ENCODE results near the gene METTL9. TPM values are rescaled to one million over a fixed set of nuclear protein-coding genes. Genes with fewer than 3 reads are reported as not detected.
"Not testable (repeated sequence)": the region's sequence is repeated elsewhere in the genome, so short reads cannot be mapped to it uniquely, and the experiment has no call there.

The METTL9 gene
- total RNA-seq, 2 experiments from 2014 or later: 116 to 122 TPM

DNA sequence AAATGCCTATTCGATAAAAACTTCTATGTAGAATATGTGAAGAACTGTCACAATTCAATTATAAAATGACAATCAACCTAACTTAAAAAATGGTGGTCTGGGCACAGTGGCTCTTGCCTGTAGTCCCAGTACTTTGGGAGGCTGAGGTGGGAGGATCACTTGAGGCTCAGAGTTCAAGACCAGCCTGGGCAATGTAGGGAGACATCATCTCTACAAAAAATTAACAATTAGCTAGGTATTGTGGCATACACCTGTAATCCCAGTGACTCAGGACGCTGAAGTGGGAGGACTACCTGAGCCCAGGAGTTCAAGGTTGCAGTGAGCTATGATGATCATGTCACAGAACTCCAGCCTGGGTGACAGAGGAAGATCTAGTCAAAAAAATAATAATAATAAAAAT lies 18.6 kb upstream of the METTL9 start:
- Mint-ChIP-seq H3K27me3 (no peaks in the 10 kb centered on the region), H3K27ac (no peak overlapping the region), H3K9me3 (no peaks in the 10 kb centered on the region), H3K36me3 (ENCODE audit: low read depth) (no peaks in the 10 kb centered on the region), H3K4me1 (ENCODE audit: low read depth) (peaks cover 2% of the 10 kb centered on the region), H3K4me3 (no peak overlapping the region)
- ATAC-seq (no peak), DNase-seq (no peak)
- POLR2A ChIA-PET: no interaction called here
- CTCF ChIA-PET: interaction anchor here (1.6 to 7.7 kb wide), 4 partner anchors 14 to 127 kb away, joined by 4 to 61 read pairs (median 33); no protein-coding TSS in a partner anchor
- intact Hi-C loops (cut with micrococcal nuclease): no loop called here
- TF ChIP-seq, protein P1, sequence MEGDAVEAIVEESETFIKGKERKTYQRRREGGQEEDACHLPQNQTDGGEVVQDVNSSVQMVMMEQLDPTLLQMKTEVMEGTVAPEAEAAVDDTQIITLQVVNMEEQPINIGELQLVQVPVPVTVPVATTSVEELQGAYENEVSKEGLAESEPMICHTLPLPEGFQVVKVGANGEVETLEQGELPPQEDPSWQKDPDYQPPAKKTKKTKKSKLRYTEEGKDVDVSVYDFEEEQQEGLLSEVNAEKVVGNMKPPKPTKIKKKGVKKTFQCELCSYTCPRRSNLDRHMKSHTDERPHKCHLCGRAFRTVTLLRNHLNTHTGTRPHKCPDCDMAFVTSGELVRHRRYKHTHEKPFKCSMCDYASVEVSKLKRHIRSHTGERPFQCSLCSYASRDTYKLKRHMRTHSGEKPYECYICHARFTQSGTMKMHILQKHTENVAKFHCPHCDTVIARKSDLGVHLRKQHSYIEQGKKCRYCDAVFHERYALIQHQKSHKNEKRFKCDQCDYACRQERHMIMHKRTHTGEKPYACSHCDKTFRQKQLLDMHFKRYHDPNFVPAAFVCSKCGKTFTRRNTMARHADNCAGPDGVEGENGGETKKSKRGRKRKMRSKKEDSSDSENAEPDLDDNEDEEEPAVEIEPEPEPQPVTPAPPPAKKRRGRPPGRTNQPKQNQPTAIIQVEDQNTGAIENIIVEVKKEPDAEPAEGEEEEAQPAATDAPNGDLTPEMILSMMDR (IDR thresholded peaks at IDR 0.05): no peak

DNA sequence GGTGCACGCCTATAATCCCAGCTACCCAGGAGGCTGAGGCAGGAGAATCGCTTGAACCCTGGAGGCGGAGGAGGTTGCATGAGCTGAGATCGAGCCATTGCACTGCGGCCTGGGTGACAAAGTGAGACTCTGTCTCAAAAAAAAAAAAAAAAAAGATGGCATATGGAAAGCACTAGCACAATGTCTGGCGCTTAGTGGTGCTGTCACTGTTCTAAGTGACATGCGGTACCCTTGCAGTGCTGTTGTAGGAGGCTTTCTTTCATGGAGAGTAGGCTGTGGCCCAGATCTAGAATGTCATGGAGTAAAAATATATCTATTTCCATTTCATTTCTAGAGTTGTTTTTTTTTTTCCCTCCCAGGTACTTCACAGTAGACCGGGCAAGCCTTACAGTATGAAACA lies 14.6 kb upstream of the METTL9 start:
- Mint-ChIP-seq H3K9me3 (no peaks in the 10 kb centered on the region), H3K27me3 (no peaks in the 10 kb centered on the region), H3K4me1 (ENCODE audit: low read depth) (peaks cover 2% of the 10 kb centered on the region), H3K36me3 (ENCODE audit: low read depth) (no peaks in the 10 kb centered on the region), H3K27ac (no peak overlapping the region), H3K4me3 (no peak overlapping the region)
- ChIA-PET CTCF (interaction anchor here (0.5 to 7.7 kb wide), 21 partner anchors 9 to 1599 kb away, joined by 3 to 61 read pairs (median 5); no protein-coding TSS in a partner anchor), POLR2A (interaction anchor here (0.6 to 1.7 kb wide), 2 partner anchors 20 to 61 kb away, joined by 3 to 5 read pairs; no protein-coding TSS in a partner anchor)
- ATAC-seq (no peak), DNase-seq (no peak)
- TF ChIP-seq, protein P1 (IDR thresholded peaks at IDR 0.05): no peak
- intact Hi-C loops (cut with micrococcal nuclease): loop anchor here (2.0 to 5.0 kb wide), 2 partner anchors 60 to 122 kb away; no protein-coding TSS in a partner anchor

DNA sequence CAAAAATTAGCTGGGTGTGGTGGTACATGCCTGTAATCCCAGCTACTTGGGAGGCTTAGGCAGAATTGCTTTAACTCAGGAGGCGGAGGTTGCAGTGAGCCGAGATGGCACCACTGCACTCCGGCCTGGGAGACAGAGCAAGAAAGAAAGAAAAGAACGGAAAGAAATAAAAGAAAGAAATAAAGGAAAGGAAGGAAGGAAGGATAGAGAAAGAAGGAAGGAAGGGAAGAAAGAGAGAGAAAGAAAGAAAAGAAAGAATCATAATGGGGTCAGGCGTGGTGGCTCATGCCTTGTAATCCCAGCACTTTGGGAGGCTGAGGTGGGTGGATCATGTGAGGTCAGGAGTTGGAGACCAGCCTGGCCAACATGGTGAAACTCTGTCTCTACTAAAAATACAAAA lies 10.8 kb upstream of the METTL9 start:
- H3K27ac Mint-ChIP-seq; ATAC-seq; POLR2A ChIA-PET; H3K36me3 Mint-ChIP-seq (ENCODE audit: low read depth); H3K9me3 Mint-ChIP-seq; H3K27me3 Mint-ChIP-seq; DNase-seq; H3K4me1 Mint-ChIP-seq (ENCODE audit: low read depth); H3K4me3 Mint-ChIP-seq: not testable (repeated sequence)
- CTCF ChIA-PET: interaction anchor here (1.2 kb wide), 1 partner anchor 121 kb away, joined by 3 read pairs; no protein-coding TSS in a partner anchor
- intact Hi-C loops (cut with micrococcal nuclease): loop anchor here (5.0 kb wide), 1 partner anchor 119 kb away; no protein-coding TSS in a partner anchor

DNA sequence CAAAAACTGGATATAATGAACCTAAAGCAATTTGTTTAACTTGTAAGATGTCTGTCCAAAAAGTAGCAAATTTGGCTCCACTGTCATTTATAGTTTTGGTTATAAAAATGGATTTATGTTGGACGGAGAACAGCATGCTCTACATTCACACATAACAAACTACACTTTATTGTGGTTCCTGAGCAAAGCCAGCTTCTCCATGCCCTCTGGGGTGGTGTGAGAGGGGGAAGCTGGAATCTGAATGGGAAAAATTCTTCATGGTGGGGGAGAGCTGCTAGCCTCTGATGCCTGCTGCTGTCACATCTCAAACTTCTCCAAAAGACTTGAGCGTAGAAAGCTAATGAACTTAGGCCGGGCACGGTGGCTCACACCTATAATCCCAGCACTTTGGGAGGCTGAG lies 9.8 kb upstream of the METTL9 start:
- no peaks in the 10 kb centered on the region for H3K4me1 Mint-ChIP-seq (ENCODE audit: low read depth)
- no peaks in the 10 kb centered on the region for H3K9me3 Mint-ChIP-seq
- ChIA-PET POLR2A (no interaction called here), CTCF (interaction anchor here (0.9 to 1.6 kb wide), 6 partner anchors 15 to 119 kb away, joined by 3 to 7 read pairs (median 4); no protein-coding TSS in a partner anchor)
- TF ChIP-seq, protein P1 (IDR thresholded peaks at IDR 0.05): no peak
- intact Hi-C loops (cut with micrococcal nuclease): loop anchor here (5.0 kb wide), 1 partner anchor 118 kb away; no protein-coding TSS in a partner anchor
- no peak overlapping the region for H3K4me3 Mint-ChIP-seq
- ATAC-seq (no peak), DNase-seq (no peak)
- no peaks in the 10 kb centered on the region for H3K27me3 Mint-ChIP-seq
- no peak overlapping the region for H3K27ac Mint-ChIP-seq
- no peaks in the 10 kb centered on the region for H3K36me3 Mint-ChIP-seq (ENCODE audit: low read depth)

DNA sequence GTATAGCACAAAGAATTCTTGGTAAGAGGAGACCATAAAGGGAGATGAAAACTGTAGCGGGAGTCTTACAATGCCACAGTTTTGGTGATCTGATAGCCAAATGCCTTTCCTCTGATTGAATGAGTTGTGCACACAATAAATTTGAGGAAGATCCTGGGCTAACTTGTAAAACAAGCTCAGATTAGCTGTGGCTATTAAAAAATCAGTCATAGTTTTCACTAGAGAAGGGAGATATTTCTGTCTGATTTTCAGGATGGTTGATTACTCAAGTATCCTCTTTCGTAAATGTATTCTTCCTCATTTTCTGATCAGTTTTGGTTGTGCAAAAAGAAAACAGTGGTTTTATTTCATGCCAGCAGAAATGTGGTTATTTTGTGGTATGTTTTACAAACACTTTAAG lies 9.1 kb upstream of the METTL9 start:
- no peaks in the 10 kb centered on the region for H3K27me3 Mint-ChIP-seq
- no peak overlapping the region for H3K4me3 Mint-ChIP-seq
- DNase-seq (no peak), ATAC-seq (no peak)
- TF ChIP-seq, protein P1 (IDR thresholded peaks at IDR 0.05): no peak
- H3K36me3 Mint-ChIP-seq (ENCODE audit: low read depth): no peaks in the 10 kb centered on the region
- CTCF ChIA-PET: interaction anchor here (0.9 to 1.6 kb wide), 6 partner anchors 14 to 118 kb away, joined by 3 to 7 read pairs (median 4); no protein-coding TSS in a partner anchor
- intact Hi-C loops (cut with micrococcal nuclease): no loop called here
- POLR2A ChIA-PET: no interaction called here
- no peak overlapping the region for H3K27ac Mint-ChIP-seq
- no peaks in the 10 kb centered on the region for H3K4me1 Mint-ChIP-seq (ENCODE audit: low read depth)
- no peaks in the 10 kb centered on the region for H3K9me3 Mint-ChIP-seq
